PC-3 (cell line): ENCODE data around the gene EN1. TPM values are rescaled to one million over a fixed set of nuclear protein-coding genes. Genes with fewer than 3 reads are reported as not detected.
A peak's percentile ranks its signal among the peaks of the same experiment; 100 is the strongest.

Source experiments
- ATAC-seq: fragments of 200-7000 bp; cut with Tn5 transposase; 2 replicates; pipeline ENCODE4 v1.9.1; 2020; ENCODE audit warnings: mild to moderate bottlenecking, moderate library complexity
- BruUV-seq: library from RNA; stranded (reverse); fragments of 400-500 nt; replicated peaks from 2 replicates; lab custom pipeline; 2021; lab: Mats Ljungman, UMichigan
- CTCF ChIA-PET: fragments of 300-600 bp; sonication (Branson Sonifier 250); formaldehyde crosslinking; loops from one replicate; lab custom pipeline; 2022; ENCODE audit warnings: antibody characterized with exemption; lab: Charles Lee
- POLR2A ChIA-PET: fragments of 300-600 bp; sonication (Branson Sonifier 250); formaldehyde crosslinking; loops from one replicate; lab custom pipeline; 2022; ENCODE audit warnings: antibody characterized with exemption; ENCODE audit not compliant: unreplicated experiment; lab: Charles Lee
- DNase-seq: peaks from one replicate; pipeline ENCODE4 v3.0.0-alpha.2; 2015
- H2AFZ ChIP-seq: fragments of 300-600 bp; sonication (generic); 2 replicates; pipeline ENCODE4 v1.6.0; 2016; ENCODE audit warnings: antibody characterized with exemption, low read length
- H3F3A ChIP-seq: fragments of 300-600 bp; sonication (generic); one replicate; pipeline ENCODE4 v1.6.0; 2017; ENCODE audit warnings: antibody characterized with exemption, low read length, control low read depth, mild to moderate bottlenecking; ENCODE audit not compliant: unreplicated experiment
- H3K27ac ChIP-seq: fragments of 300-600 bp; sonication (generic); 2 replicates; pipeline ENCODE4 v1.5.1; 2016; ENCODE audit warnings: mild to moderate bottlenecking, low read length
- H3K27me3 ChIP-seq: fragments of 300-600 bp; sonication (generic); 2 replicates; pipeline ENCODE4 v1.6.1; 2016; ENCODE audit warnings: low read length, mixed read lengths
- H3K36me3 ChIP-seq: fragments of 300-600 bp; sonication (generic); 2 replicates; pipeline ENCODE4 v1.6.1; 2016; ENCODE audit warnings: low read depth, mixed run types, low read length, mixed read lengths
- H3K4me1 ChIP-seq: fragments of 300-600 bp; sonication (generic); 2 replicates; pipeline ENCODE4 v1.5.1; 2016; ENCODE audit warnings: low read length; ENCODE audit not compliant: insufficient read depth
- H3K4me2 ChIP-seq: fragments of 300-600 bp; sonication (generic); 2 replicates; pipeline ENCODE4 v1.6.0; 2016; ENCODE audit warnings: low read length
- H3K4me3 ChIP-seq: fragments of 300-600 bp; sonication (generic); 2 replicates; pipeline ENCODE4 v1.5.1; 2016; ENCODE audit warnings: mild to moderate bottlenecking, low read length, mixed read lengths
- H3K79me2 ChIP-seq: fragments of 300-600 bp; sonication (generic); 2 replicates; pipeline ENCODE4 v1.6.1; 2017; ENCODE audit warnings: low read length, mixed read lengths
- H3K9ac ChIP-seq: fragments of 300-600 bp; sonication (generic); 2 replicates; pipeline ENCODE4 v1.6.0; 2016; ENCODE audit warnings: mild to moderate bottlenecking, low read length
- H3K9me2 ChIP-seq: fragments of 300-600 bp; sonication (generic); replicated peaks from 2 replicates; pipeline ENCODE4 v1.6.1; 2016; ENCODE audit warnings: mixed run types, low read length, mixed read lengths
- H3K9me3 ChIP-seq: fragments of 300-600 bp; sonication (generic); 2 replicates; pipeline ENCODE4 v1.6.1; 2016; ENCODE audit warnings: low read length, mixed read lengths
- H4K20me1 ChIP-seq: fragments of 300-600 bp; sonication (generic); 2 replicates; pipeline ENCODE4 v1.6.1; 2016; ENCODE audit warnings: low read length, mixed read lengths
- CTCF ChIP-seq: fragments of 300-600 bp; sonication (generic); conservative IDR thresholded peaks from 2 replicates; pipeline ENCODE4 v1.5.1; 2017; ENCODE audit warnings: antibody characterized with exemption, low read depth, mild to moderate bottlenecking, low read length
- EZH2 ChIP-seq: fragments of 300-600 bp; sonication (generic); IDR thresholded peaks from one replicate; pipeline ENCODE4 v1.6.1; 2017; ENCODE audit warnings: antibody characterized with exemption, mild to moderate bottlenecking, low read length; ENCODE audit not compliant: unreplicated experiment
- EZH2phosphoT487 ChIP-seq: fragments of 300-600 bp; sonication (generic); IDR thresholded peaks from 2 replicates; pipeline ENCODE4 v1.6.1; 2018; ENCODE audit warnings: mild to moderate bottlenecking, antibody characterized with exemption, low read length, borderline replicate concordance
- intact Hi-C: fragments of 100-400 bp; cut with micrococcal nuclease; formaldehyde crosslinking; loops from 2 replicates; pipeline ENCODE4 v1.9.0; 2023
- total RNA-seq: library from RNA; depleted of rRNA; stranded (reverse); fragments of >200 nt; gene quantifications from 2 replicates; pipeline ENCODE4 v1.2.3, GENCODE V29; 2014

EN1 gene
- total RNA-seq, 1 experiment from 2014 or later: 3.2 TPM

- intact Hi-C loops: loop anchor here (5.0 kb wide), 1 partner anchor 124 kb away; no protein-coding TSS in a partner anchor
- Histone ChIP-seq H3K27ac (no peak overlapping the region), H3K9me3 (no peaks in the 10 kb centered on the region), H3K9me2 (no peaks in the 10 kb centered on the region), H3K9ac (no peak overlapping the region), H3F3A (no peaks in the 10 kb centered on the region), H3K4me3 (peak overlapping the region; percentile 66), H4K20me1 (no peaks in the 10 kb centered on the region), H2AFZ (peak overlapping the region; percentile 53; the same call in 1 of the 2 replicates), H3K27me3 (peaks cover 14% of the 10 kb centered on the region; the same call in 1 of the 2 replicates), H3K36me3 (no peaks in the 10 kb centered on the region), H3K4me2 (peak overlapping the region; percentile 87), H3K79me2 (0 out of 2 replicates have a peak, but pooled peaks cover 7% of the 10 kb centered on the region), H3K4me1 (no peaks in the 10 kb centered on the region)
- ChIA-PET CTCF (interaction anchor here (1.0 kb wide), 1 partner anchor 9 kb away, joined by 3 read pairs; no protein-coding TSS in a partner anchor), POLR2A (no interaction called here)
- TF ChIP-seq EZH2phosphoT487: no peak
- no peak for TF ChIP-seq CTCF
- no peak for TF ChIP-seq EZH2
- ATAC-seq (peak; percentile 34), DNase-seq (no peak)
- no TSS peak for BruUV-seq
Observed at GRCh38 chr2:118846442-118846952, 951 bp downstream of the EN1 start.

- H4K20me1 ChIP-seq: no peaks in the 10 kb centered on the region
- POLR2A ChIA-PET: no interaction called here
- H3K36me3 ChIP-seq: no peaks in the 10 kb centered on the region
- CTCF ChIA-PET: no interaction called here
- H3K27me3 ChIP-seq: peaks cover 10% of the 10 kb centered on the region; the same call in 1 of the 2 replicates
- no peak overlapping the region for H3K27ac ChIP-seq
- no peak overlapping the region for H3K9ac ChIP-seq
- no peak for ATAC-seq
- no peak for DNase-seq
- H3F3A ChIP-seq: no peaks in the 10 kb centered on the region
- H3K9me2 ChIP-seq: no peaks in the 10 kb centered on the region
- no peak overlapping the region for H2AFZ ChIP-seq
- peak overlapping the region; percentile 49 for H3K4me2 ChIP-seq
- no peak for TF ChIP-seq CTCF
- no peaks in the 10 kb centered on the region for H3K9me3 ChIP-seq
- H3K4me1 ChIP-seq: no peaks in the 10 kb centered on the region
- 0 out of 2 replicates have a peak, but pooled peaks cover 7% of the 10 kb centered on the region for H3K79me2 ChIP-seq
- H3K4me3 ChIP-seq: peak overlapping the region; percentile 38; the same call in 1 of the 2 replicates
- intact Hi-C loops: loop anchor here (5.0 kb wide), 1 partner anchor 123 kb away; no protein-coding TSS in a partner anchor
- TSS peak; percentile 40 for BruUV-seq
Observed at GRCh38 chr2:118845522-118846441, 1.7 kb downstream of the EN1 start.
